VCaP (cell line): Measurements from ENCODE around the gene TXNDC16.
"Not testable (repeated sequence)": the region's sequence is repeated elsewhere in the genome, so short reads cannot be mapped to it uniquely, and the experiment has no call there.

ENCODE experiments used
- H3K27ac ChIP-seq: fragments of 450-650 bp; 2 replicates; pipeline ENCODE4 v1.5.1; 2017
- TF ChIP-seq, protein P1 (sequence below): fragments of 450-650 bp; conservative IDR thresholded peaks from 2 replicates; pipeline ENCODE4 v1.5.1; 2017; ENCODE audit warnings: mild to moderate bottlenecking, moderate library complexity

The TXNDC16 gene

DNA sequence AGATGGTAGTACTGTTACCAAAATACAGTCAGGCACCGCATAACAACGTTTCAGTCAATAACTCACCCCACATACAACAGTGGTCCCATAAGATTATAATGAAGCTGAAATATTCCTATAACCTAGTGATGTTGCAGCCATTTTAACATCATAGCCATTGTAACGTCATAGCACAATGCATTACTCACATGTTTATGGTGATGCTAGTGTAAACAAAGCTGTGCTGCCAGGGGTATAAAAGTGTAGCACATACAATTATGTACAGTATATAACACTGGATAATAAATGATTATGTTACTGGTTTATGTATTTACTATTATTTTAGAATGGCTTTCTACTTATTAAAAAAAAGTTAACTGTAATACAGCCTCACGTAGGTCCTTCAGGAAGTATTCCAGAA is 37.3 kb upstream of the TXNDC16 start:
- H3K27ac ChIP-seq = no peak overlapping the region

GRCh38 chr14:52583544-52583943 is 31.2 kb upstream of the TXNDC16 start:
- TF ChIP-seq, protein P1, sequence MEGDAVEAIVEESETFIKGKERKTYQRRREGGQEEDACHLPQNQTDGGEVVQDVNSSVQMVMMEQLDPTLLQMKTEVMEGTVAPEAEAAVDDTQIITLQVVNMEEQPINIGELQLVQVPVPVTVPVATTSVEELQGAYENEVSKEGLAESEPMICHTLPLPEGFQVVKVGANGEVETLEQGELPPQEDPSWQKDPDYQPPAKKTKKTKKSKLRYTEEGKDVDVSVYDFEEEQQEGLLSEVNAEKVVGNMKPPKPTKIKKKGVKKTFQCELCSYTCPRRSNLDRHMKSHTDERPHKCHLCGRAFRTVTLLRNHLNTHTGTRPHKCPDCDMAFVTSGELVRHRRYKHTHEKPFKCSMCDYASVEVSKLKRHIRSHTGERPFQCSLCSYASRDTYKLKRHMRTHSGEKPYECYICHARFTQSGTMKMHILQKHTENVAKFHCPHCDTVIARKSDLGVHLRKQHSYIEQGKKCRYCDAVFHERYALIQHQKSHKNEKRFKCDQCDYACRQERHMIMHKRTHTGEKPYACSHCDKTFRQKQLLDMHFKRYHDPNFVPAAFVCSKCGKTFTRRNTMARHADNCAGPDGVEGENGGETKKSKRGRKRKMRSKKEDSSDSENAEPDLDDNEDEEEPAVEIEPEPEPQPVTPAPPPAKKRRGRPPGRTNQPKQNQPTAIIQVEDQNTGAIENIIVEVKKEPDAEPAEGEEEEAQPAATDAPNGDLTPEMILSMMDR = no peak
- no peak overlapping the region for H3K27ac ChIP-seq

More for the DNA sequence above, 37.3 kb upstream of the TXNDC16 start:
- TF ChIP-seq, protein P1 = no peak

DNA sequence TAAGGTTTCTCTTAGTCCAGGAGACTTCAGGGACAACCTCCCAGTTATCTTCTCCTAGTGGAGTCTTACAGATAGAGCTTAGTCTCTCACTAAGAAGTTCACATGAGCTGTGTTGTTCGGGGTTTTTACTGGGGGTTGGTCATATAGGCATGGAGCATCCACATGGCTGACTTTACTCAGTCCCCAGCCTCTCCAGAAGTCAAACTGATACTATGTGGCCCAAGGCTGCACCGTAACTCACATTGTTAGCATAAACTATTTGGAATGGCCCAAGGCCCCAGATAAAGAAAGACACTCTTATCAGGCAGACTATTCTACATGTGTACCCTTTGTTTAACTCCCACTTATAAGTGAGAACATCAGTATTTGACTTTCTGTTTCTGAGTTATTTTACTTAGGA is 23.6 kb upstream of the TXNDC16 start:
- TF ChIP-seq, protein P1 = no peak
- H3K27ac ChIP-seq = no peak overlapping the region

- H3K27ac ChIP-seq = not testable (repeated sequence)
Measured at GRCh38 chr14:52568454-52568853, 16.1 kb upstream of the TXNDC16 start.

DNA sequence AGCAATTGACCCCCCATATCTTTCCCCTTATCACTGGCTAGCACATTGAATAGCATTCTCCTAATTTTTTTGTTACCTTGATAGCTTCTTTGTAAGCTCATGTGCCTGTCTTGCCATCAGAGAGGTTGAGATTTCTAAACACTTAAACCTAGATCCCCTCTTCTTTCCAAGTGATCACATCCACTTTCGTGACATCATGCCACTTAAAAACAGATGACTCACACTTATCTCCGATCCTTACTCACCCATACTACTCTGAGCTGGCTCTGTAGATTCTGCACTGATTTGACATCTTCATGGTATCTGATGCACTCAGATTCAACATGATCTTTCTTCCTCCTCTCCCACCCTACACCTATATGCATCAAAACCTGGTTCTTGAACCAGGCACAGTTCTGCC is 10.8 kb upstream of the TXNDC16 start:
- TF ChIP-seq, protein P1 = no peak
- no peak overlapping the region for H3K27ac ChIP-seq

- TF ChIP-seq, protein P1 = no peak
- H3K27ac ChIP-seq = no peak overlapping the region
Measured at GRCh38 chr14:52558688-52559087, 6.4 kb upstream of the TXNDC16 start.

DNA sequence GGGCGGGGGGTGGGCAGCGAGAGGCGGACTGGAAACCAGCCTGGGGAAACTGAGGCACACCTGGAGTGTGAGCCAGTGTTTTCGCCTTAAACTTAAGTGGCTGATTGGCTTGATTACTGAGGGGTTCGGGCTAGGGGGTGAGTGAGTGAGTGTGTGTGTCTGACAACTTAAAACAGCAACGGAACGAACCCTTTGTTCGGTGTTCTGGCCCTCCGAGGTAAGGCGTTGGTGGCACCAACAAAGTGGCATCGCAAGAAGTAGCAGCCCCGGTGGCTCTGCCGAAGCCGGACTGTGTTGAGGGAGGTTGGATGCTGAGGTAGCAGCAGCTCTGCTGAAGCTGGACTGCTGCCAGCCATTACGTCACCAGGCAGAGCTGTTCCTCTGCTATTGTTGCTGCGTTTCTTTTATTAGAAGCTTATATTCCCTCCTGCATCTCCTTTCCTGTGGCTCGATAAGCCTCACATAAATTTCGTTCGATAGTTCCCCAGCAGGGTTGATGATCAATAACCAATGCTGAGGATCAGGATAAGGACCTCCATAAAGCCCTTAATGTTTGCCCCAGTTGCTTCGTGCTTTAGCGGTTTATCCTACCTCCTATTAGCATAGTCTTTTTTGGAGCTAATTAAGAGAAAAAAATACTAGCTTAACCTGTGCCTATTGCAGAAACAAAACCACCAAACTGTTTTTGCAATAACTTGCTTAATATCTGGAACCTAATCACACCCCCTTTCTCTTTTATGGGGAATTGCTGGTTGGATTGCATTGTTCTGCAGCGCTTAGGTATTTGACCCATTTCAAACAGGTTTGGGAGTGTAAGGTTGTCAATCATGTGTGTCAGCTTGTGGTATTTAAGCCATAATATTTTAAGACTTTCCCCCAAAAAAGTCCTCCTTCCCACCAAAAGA is 1.6 kb upstream of the TXNDC16 start:
- TF ChIP-seq, protein P1 = no peak
- H3K27ac ChIP-seq = peak overlapping the region; percentile 98
